PFSK-1 (cell line): ENCODE results near the gene COL19A1. TPM values are rescaled to one million over a fixed set of nuclear protein-coding genes. Genes with fewer than 3 reads are reported as not detected.

Experiments
- FOXP2 ChIP-seq: optimal IDR thresholded peaks from 2 replicates; pipeline ENCODE3; 2011; ENCODE audit warnings: borderline replicate concordance, control low read depth, inconsistent platforms; ENCODE audit not compliant: insufficient read depth; ENCODE audit errors: extremely low read length, extremely low read depth
- POLR2AphosphoS5 ChIP-seq: IDR thresholded peaks from 2 replicates; pipeline ENCODE4 v1.6.1; 2012; ENCODE audit warnings: low read depth, mild to moderate bottlenecking, control low read depth, low read length, moderate library complexity
- SIN3A ChIP-seq: IDR thresholded peaks from 2 replicates; pipeline ENCODE4 v1.6.1; 2012; ENCODE audit warnings: mild to moderate bottlenecking, low read length, moderate library complexity, borderline replicate concordance; ENCODE audit not compliant: insufficient read depth
- TAF1 ChIP-seq: IDR thresholded peaks from 2 replicates; pipeline ENCODE4 v1.6.1; 2012; ENCODE audit warnings: low read length, control low read depth, borderline replicate concordance; ENCODE audit not compliant: insufficient read depth
- polyA plus RNA-seq: library from polyadenylated mRNA; unstranded; fragments of >200 nt; gene quantifications from one replicate; pipeline ENCODE4 v1.2.1, GENCODE V29; 2012; ENCODE audit warnings: low read depth, missing spikeins; ENCODE audit not compliant: insufficient read length
- TF ChIP-seq, protein P1 (sequence below), 2 experiments: IDR thresholded peaks; 2 replicates each; pipeline versions ENCODE4 v1.6.1 to v1.8.0; 2011 to 2012; ENCODE audit warnings: low read depth in 2 of 2, low read length in 2 of 2, control low read depth in 1 of 2, inconsistent platforms in 1 of 2, mild to moderate bottlenecking in 1 of 2, moderate library complexity in 1 of 2; ENCODE audit not compliant: insufficient read depth in 1 of 2

COL19A1 gene
- polyA plus RNA-seq, result not detected

DNA sequence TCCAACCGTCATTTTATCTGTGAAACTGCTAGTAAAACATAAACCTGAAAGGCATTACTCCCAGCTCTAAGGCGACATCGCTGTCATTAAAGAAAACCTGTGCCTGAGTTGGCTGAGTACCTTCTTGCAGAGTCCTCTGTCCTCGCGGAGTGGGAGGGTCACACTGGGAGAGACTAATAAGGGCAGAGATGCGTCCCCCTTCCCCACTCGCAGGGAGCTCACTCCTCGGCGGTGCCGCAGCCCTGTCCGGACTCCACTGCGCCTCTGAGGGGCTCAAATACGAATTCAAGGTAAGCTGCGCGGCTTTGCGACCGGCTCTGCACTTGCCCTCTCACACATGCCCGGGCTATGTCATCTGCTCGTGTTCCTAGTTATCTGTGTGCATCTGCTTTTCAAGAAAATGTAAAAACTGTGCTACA, at the start of gene COL19A1:
Gene COL19A1, plus strand, starts transcription at position 206 of the 419 bp plus-strand sequence. CDS start 13,012 bp downstream, outside the sequence.
- TF ChIP-seq, protein P1, sequence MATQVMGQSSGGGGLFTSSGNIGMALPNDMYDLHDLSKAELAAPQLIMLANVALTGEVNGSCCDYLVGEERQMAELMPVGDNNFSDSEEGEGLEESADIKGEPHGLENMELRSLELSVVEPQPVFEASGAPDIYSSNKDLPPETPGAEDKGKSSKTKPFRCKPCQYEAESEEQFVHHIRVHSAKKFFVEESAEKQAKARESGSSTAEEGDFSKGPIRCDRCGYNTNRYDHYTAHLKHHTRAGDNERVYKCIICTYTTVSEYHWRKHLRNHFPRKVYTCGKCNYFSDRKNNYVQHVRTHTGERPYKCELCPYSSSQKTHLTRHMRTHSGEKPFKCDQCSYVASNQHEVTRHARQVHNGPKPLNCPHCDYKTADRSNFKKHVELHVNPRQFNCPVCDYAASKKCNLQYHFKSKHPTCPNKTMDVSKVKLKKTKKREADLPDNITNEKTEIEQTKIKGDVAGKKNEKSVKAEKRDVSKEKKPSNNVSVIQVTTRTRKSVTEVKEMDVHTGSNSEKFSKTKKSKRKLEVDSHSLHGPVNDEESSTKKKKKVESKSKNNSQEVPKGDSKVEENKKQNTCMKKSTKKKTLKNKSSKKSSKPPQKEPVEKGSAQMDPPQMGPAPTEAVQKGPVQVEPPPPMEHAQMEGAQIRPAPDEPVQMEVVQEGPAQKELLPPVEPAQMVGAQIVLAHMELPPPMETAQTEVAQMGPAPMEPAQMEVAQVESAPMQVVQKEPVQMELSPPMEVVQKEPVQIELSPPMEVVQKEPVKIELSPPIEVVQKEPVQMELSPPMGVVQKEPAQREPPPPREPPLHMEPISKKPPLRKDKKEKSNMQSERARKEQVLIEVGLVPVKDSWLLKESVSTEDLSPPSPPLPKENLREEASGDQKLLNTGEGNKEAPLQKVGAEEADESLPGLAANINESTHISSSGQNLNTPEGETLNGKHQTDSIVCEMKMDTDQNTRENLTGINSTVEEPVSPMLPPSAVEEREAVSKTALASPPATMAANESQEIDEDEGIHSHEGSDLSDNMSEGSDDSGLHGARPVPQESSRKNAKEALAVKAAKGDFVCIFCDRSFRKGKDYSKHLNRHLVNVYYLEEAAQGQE (IDR thresholded peaks at IDR 0.05; ENCODE audit: insufficient read depth in 1 of 2, low read depth in 2 of 2, low read length in 2 of 2), result no peak
- no peak for TF ChIP-seq FOXP2
- TF ChIP-seq TAF1, result no peak
- no peak for TF ChIP-seq SIN3A
- no peak for TF ChIP-seq POLR2AphosphoS5

DNA sequence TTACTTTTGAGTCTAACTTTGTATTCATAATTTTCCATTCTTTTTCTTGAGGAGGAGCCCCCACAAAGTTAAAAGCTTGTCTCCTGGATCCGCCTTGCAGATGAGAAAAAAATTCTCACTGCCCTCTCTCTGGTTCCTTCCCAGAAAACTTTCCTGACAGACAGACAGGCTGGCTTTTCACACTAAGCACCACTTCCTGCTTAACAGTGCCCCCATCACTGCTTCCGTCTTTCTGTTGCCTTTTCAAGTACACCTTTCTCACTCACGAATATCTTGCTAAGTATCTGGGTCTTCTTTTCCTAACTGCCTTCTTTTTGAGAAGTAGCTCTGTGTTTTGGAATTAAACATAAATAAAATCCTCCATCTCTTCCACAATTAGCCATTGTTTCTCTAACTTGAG, 49.8 kb upstream of the COL19A1 start:
- TF ChIP-seq FOXP2 (no peak), POLR2AphosphoS5 (no peak)
- TF ChIP-seq, protein P1 (IDR thresholded peaks at IDR 0.05; ENCODE audit: insufficient read depth in 1 of 2, low read depth in 2 of 2, low read length in 2 of 2), result no peak

DNA sequence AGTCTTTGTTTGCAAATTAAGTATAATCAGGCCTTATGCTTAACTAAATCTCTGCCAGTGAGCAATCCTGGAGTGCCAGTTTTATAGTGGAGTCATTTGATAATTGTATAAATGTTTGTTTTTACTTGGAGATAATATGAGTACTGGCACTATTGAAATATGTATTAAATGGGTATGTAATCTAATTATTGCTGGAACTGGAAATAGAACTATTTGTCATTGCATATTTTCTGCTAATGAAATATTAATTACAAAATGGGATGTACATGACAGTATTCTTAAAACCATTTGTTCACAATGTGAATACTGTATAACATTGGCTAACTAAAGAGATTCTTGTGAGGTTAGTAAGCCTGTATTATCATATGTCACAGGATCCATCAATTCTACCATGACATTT, 49.0 kb upstream of the COL19A1 start:
- TF ChIP-seq FOXP2, result no peak
- TF ChIP-seq TAF1, result no peak
- TF ChIP-seq, protein P1 (IDR thresholded peaks at IDR 0.05; ENCODE audit: insufficient read depth in 1 of 2, low read depth in 2 of 2, low read length in 2 of 2), result no peak
- TF ChIP-seq POLR2AphosphoS5, result no peak
- TF ChIP-seq SIN3A, result no peak

DNA sequence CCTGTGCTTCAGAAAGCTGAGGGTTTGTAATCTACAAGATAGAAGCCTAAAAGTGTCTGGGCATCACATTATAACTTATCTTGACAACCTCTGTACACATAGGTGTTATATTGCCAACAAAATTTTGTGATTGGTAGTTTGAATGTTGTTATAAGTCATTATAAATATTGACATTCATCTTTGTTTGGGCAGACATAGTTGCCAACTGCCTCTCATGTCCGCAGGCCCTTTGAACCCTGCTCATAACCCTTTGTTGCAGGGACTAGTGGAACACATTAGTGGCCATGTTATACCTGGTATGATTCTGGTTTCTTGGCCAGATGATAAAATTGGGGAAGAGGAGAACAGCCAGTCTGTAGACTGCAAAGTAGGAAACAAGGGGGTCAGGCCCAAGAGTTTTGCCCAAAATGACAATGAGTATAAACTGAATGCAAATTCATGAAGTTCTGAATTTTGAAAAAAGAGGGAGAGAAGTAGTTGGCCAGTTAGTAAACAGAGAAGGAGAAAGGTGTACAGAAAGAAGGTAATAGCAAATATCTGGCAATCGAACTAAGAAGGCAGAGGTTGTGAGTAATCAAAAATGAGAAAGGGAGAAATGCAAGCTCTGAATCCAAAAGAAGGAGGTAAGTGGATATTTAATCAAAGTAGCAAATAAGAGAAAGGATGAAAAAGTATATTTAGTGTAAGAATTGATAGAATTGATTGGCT, 48.0 kb upstream of the COL19A1 start:
- no peak for TF ChIP-seq SIN3A
- TF ChIP-seq, protein P1 (IDR thresholded peaks at IDR 0.05; ENCODE audit: insufficient read depth in 1 of 2, low read depth in 2 of 2, low read length in 2 of 2), result no peak

DNA sequence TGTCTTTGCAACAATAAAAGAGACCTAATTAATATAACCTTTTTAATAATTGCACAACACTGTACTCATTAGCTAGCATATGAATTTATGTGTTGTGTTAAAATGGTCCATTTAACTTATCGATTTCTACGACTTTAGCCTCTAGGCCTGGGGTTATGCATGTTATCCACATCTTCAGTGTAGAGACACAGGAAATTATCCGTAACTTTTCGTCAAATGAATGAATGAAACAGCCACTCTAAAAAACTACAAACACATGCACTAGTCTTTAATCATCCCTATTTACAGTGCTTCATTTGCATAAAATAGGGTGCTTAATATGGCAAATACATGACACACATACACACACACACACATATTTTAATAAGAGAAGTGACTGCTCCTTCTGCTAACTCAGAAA, 47.2 kb upstream of the COL19A1 start:
- TF ChIP-seq POLR2AphosphoS5 (no peak), TAF1 (no peak), SIN3A (no peak), FOXP2 (no peak)
- TF ChIP-seq, protein P1 (IDR thresholded peaks at IDR 0.05; ENCODE audit: insufficient read depth in 1 of 2, low read depth in 2 of 2, low read length in 2 of 2), result no peak
